ENCODE results near the gene KANSL1L. TPM values are rescaled to one million over a fixed set of nuclear protein-coding genes. Genes with fewer than 3 reads are reported as not detected.

The KANSL1L gene
- total and polyA plus RNA-seq, 2 experiments from 2014 or later: 7.4 to 21.1 TPM

GRCh38 chr2:209990838-209991237, 180.4 kb downstream of the KANSL1L start:
- H3K4me3 Mint-ChIP-seq: no peak overlapping the region
- H3K27me3 Mint-ChIP-seq (ENCODE audit: insufficient read depth, low read depth, poor library complexity): peaks cover 4% of the 10 kb centered on the region
- no peaks in the 10 kb centered on the region for H3K36me3 Mint-ChIP-seq (ENCODE audit: low read depth)
- H3K9me3 Mint-ChIP-seq: no peaks in the 10 kb centered on the region
- Histone ChIP-seq H3K9me2 (ENCODE audit: insufficient read depth) (no peaks in the 10 kb centered on the region), H4K20me1 (replicated peaks; ENCODE audit: insufficient read depth) (no peaks in the 10 kb centered on the region), H3K27me3 (ENCODE audit: insufficient read depth) (no peaks in the 10 kb centered on the region), H3K27ac (ENCODE audit: low read depth) (no peak overlapping the region), H3F3A (replicated peaks; ENCODE audit: low read depth) (no peaks in the 10 kb centered on the region), H3K36me3 (ENCODE audit: insufficient read depth) (no peaks in the 10 kb centered on the region), H3K4me1 (ENCODE audit: insufficient read depth) (no peaks in the 10 kb centered on the region), H2AFZ (no peak overlapping the region), H3K4me3 (no peak overlapping the region), H3K79me2 (replicated peaks; ENCODE audit: insufficient read depth) (no peaks in the 10 kb centered on the region), H3K4me2 (no peak overlapping the region)
- no peak overlapping the region for H3K27ac Mint-ChIP-seq
- H3K4me1 Mint-ChIP-seq: no peaks in the 10 kb centered on the region
- DNase-seq (ENCODE audit: low spot score) (no peak), ATAC-seq (no peak)
- TF ChIP-seq NANOG (IDR thresholded peaks at IDR 0.05; ENCODE audit: borderline replicate concordance) (no peak), EZH2phosphoT487 (IDR thresholded peaks at IDR 0.05; ENCODE audit: unreplicated experiment) (no peak)

GRCh38 chr2:209988010-209988409, 183.2 kb downstream of the KANSL1L start:
- Mint-ChIP-seq H3K4me1 (no peaks in the 10 kb centered on the region), H3K27me3 (ENCODE audit: insufficient read depth, low read depth, poor library complexity) (no peaks in the 10 kb centered on the region), H3K9me3 (no peaks in the 10 kb centered on the region), H3K4me3 (no peak overlapping the region), H3K27ac (no peak overlapping the region), H3K36me3 (ENCODE audit: low read depth) (no peaks in the 10 kb centered on the region)
- no peak for DNase-seq (ENCODE audit: low spot score)
- Histone ChIP-seq H3K4me1 (ENCODE audit: insufficient read depth) (no peaks in the 10 kb centered on the region), H4K20me1 (replicated peaks; ENCODE audit: insufficient read depth) (no peaks in the 10 kb centered on the region), H3K36me3 (ENCODE audit: insufficient read depth) (no peaks in the 10 kb centered on the region), H3F3A (replicated peaks; ENCODE audit: low read depth) (no peaks in the 10 kb centered on the region), H3K27me3 (ENCODE audit: insufficient read depth) (no peaks in the 10 kb centered on the region), H3K9me2 (ENCODE audit: insufficient read depth) (no peaks in the 10 kb centered on the region), H2AFZ (no peak overlapping the region), H3K79me2 (replicated peaks; ENCODE audit: insufficient read depth) (no peaks in the 10 kb centered on the region), H3K4me2 (no peak overlapping the region), H3K27ac (ENCODE audit: low read depth) (no peak overlapping the region), H3K4me3 (no peak overlapping the region)
- ATAC-seq: no peak
- TF ChIP-seq EZH2phosphoT487 (IDR thresholded peaks at IDR 0.05; ENCODE audit: unreplicated experiment) (no peak), EZH2 (IDR thresholded peaks at IDR 0.05; ENCODE audit: low read depth, unreplicated experiment) (no peak), JUNB (IDR thresholded peaks at IDR 0.05; ENCODE audit: unreplicated experiment) (no peak)

GRCh38 chr2:209986415-209986814, 184.8 kb downstream of the KANSL1L start:
- Histone ChIP-seq H3K4me1 (ENCODE audit: insufficient read depth) (no peaks in the 10 kb centered on the region), H3K9me2 (ENCODE audit: insufficient read depth) (no peaks in the 10 kb centered on the region), H3F3A (replicated peaks; ENCODE audit: low read depth) (no peaks in the 10 kb centered on the region), H3K36me3 (ENCODE audit: insufficient read depth) (no peaks in the 10 kb centered on the region), H2AFZ (no peak overlapping the region), H3K79me2 (replicated peaks; ENCODE audit: insufficient read depth) (no peaks in the 10 kb centered on the region), H3K27ac (ENCODE audit: low read depth) (no peak overlapping the region), H3K4me2 (no peak overlapping the region), H3K4me3 (no peak overlapping the region), H4K20me1 (replicated peaks; ENCODE audit: insufficient read depth) (no peaks in the 10 kb centered on the region), H3K27me3 (ENCODE audit: insufficient read depth) (no peaks in the 10 kb centered on the region)
- Mint-ChIP-seq H3K4me1 (no peaks in the 10 kb centered on the region), H3K4me3 (no peak overlapping the region), H3K36me3 (ENCODE audit: low read depth) (no peaks in the 10 kb centered on the region), H3K27me3 (ENCODE audit: insufficient read depth, low read depth, poor library complexity) (no peaks in the 10 kb centered on the region), H3K9me3 (no peaks in the 10 kb centered on the region), H3K27ac (no peak overlapping the region)
- DNase-seq (ENCODE audit: low spot score): no peak
- no peak for ATAC-seq
- TF ChIP-seq ZNF331 (CRISPR knock-in tag; IDR thresholded peaks at IDR 0.05; ENCODE audit: low read depth) (no peak), POLR2AphosphoS5 (IDR thresholded peaks at IDR 0.05; ENCODE audit: low read depth) (no peak), CREB1 (CRISPR knock-in tag; IDR thresholded peaks at IDR 0.05; ENCODE audit: low read depth) (no peak), CTCF (conservative IDR thresholded peaks at IDR 0.05; ENCODE audit: low read depth in 2 of 2) (no peak), NANOG (IDR thresholded peaks at IDR 0.05; ENCODE audit: borderline replicate concordance) (no peak), EZH2phosphoT487 (IDR thresholded peaks at IDR 0.05; ENCODE audit: unreplicated experiment) (no peak), ZNF462 (CRISPR knock-in tag; IDR thresholded peaks at IDR 0.05) (no peak), STAT1 (IDR thresholded peaks at IDR 0.05; ENCODE audit: unreplicated experiment) (no peak)
